GM15510 (cell line): Measurements from ENCODE around the gene NPHP4.

Experiments
- POLR2A ChIP-seq: IDR thresholded peaks from 3 replicates; pipeline ENCODE4 v1.6.1; 2011; ENCODE audit warnings: borderline replicate concordance; ENCODE audit not compliant: insufficient read length; ENCODE audit errors: extremely low read depth

NPHP4 gene

DNA sequence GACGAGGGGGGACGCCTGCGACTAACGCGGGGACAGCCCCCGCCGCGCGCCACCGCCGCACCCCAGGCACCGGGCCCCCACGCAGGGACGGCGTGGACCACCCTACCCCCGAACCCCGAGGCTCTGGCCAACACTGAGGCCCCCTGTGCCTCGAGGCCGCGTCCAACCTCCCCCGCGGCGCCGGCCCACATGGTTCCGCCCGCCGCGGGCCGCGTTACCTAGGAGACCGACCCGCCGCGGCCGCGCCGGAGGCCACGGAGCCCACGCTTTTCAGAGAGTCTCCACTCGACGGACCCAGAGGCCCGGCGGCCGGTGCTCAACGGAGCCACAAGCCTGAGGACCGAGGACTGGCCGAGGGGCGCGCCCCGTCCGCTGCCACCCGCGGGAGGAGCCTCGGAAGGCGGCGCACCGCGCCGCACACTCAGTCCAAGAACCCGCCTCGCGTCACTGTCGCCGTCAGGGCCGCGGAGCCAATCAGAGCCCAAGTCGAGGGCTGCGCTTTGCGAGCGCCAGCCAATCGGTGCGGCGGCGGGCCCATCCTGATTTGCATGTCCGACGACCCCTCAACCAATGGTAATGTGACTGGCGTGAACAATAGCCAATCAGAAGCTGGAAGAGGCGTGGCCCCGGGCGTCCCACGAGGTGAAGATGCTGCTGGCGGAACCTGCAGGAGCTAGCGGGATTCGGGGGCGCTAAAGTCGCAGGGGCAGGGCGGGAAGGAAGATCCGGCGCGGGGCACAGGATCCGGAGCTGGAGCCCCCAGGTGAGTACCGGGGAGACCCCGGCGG is at the start of gene NPHP4:
Gene NPHP4 (minus strand): TSS at position 400 of the 788 bp plus-strand sequence. CDS start 6,136 bp downstream, outside the sequence.
- TF ChIP-seq POLR2A = peak; percentile 52

DNA sequence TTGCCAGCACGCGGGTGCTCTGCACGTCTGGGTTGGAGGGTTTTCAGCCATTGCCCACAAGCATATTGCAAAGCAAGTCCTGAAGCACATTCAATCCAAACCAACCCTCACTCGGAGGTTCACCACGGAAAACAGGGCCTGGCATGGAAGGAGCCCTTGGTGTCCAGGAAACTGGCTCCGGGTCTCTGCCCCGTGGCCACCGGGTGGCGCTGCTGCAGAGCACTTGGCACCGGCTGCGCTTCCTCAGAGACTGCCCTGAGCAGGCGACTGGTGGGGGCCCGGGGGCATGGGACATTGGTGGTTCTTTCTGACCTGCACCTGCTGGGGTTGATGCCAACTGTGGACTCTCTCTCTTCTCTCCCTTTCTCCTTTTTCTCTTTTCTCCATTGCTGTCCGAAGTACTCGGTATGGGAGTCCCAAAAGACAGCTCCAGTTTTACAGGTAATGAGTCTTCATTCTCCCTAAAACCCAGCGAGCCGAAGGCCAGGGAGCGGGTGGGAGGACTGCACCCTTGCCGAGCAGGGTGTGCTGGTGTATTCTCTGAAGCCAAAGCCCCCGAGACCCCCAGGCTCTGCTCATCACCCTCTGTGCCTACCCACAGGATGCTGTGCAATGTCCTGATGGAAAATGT is 49.3 kb upstream of the NPHP4 start:
- no peak for TF ChIP-seq POLR2A

DNA sequence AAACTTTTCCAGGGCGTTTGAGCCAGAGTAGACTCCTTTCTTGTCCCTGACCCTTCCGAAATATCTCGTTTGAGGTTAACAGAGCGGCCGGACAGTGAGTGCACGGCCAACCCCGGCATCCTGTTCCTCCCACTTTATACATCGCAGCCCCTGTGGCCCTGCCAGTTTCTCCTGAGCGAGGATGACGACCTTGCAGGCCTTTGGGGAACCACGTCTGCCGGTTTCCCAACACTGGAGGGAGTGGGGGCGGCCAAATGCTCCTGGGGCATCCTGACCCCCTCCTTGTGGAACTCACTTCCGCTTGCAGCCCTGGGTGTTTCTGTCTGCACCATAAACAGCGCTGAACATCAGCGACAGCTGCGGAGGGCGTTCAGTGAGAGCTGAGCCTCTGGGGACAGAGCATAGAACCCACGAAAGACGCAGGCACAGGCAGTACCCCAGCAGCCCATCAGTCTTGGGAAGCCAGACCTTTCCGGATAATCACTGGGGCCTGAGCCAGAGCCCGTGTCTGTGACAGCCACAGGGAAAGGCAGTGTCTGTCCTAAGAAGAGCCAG is 48.7 kb upstream of the NPHP4 start:
- no peak for TF ChIP-seq POLR2A

DNA sequence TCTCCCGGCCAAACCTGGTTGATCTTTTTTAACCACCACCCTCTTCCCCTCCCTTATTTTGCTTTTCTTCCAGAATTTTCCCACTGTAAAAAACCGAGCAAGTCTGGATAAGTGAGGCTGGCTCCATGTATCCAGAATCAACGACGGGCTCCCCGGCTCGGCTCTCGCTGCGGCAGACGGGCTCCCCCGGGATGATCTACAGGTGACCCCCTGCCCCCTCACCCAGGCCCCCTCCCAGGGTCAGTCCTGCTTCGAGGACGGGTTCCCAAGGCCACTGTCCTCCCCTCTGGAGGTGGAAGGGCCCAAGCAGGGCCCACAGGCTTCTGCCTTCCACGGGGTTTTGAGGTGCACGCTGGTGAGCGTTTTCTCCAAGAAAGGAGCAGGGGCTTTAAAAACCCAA is 48.2 kb upstream of the NPHP4 start:
- TF ChIP-seq POLR2A = no peak

DNA sequence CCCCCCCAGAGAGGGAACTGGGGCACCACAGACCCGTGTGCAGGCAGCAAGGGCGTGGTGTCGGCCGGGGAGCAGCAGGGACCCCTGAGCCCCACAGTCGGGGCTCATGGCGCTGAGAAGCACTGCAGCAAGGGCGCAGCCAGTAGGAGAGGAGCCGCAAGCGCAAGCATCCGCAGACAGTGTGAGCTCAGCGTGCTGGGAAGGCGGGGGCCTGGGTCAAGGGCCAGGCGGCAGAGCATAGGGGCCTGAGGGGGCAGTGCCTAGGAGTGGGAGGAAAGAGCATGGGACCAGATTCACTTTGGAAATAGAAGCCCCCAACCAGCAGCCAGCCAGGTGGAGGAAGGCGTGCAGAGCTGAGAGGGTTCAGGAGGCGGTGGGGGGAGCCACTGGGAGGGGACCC is 46.8 kb upstream of the NPHP4 start:
- no peak for TF ChIP-seq POLR2A

DNA sequence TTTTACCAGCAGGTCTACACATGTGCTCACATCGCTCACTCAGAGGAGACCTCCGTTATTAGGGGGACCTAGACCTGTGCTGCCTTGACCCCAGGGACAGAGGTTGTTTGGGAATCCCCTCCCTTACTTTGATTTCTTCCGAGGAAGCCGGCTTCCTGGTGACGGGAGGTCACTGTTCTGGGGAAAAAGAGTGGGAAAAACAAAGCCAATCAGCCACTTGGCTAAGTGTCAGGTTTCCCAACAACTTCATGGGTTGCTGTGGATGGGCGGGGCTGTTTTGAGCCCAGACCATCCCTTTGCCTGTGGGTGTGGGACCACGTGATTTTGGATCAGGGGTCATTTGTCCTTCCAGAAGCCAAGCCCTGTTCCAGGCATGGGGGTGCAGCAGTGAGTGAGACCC is 46.4 kb upstream of the NPHP4 start:
- no peak for TF ChIP-seq POLR2A

DNA sequence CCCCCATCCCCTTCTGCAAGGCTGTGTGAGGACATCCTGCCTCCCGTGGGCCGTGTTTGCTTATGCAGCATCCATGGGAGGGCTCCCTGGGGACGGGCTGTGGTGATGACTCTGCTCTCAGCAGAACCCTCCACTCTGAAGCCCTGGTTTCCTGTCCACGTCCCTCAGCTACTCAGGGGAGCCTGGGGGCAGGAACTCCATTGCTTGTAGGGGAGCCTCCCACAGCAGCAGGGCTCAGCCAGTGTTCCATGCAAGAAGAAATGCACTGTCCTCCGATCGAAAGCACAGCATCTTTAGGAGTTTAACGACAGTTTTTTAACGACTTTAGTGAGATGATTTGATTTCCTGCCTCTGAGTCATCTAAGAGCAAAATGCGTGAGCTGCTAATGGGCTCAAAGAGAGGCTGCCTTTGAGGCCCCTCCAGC is 45.1 kb upstream of the NPHP4 start:
- TF ChIP-seq POLR2A = no peak

DNA sequence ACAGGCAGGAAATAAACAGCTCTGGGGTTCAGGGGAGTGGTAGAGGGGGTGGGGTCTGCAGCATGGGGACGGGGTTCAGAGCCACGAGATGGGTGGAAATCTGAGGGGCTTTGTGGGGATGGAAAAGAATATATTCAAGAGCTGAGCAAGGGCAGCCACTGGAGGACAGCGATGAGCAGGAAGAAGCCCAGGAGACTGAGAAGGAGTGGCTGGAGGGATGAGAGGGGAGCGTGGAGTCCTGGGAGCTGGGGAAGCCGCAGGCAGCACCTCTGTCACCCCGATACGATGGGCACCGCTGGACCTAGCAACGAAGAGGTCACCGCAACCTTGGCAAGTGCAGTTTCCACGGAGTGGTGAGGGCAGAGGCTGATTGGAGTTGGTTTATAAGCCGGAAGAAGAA is 43.5 kb upstream of the NPHP4 start:
- no peak for TF ChIP-seq POLR2A

DNA sequence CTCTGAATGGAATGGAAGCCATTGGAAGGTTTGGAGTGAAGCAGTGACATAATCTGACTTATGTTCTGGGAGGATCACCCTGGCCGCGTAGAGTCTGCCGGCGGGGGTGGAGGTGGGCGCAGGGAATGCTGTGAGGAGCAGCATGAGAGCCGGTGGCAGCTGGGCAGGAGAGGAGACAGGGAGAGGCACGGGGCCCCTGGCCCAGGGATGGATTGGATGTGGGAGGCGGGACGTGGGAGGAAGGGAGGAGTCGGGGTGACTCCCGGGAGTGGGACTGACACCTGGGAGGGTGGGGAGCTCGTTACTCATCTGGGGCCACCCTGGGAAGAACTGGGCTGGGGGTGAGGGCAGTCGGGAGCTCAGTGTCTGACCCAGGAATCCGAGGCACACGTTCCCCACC is 43.1 kb upstream of the NPHP4 start:
- TF ChIP-seq POLR2A = no peak

DNA sequence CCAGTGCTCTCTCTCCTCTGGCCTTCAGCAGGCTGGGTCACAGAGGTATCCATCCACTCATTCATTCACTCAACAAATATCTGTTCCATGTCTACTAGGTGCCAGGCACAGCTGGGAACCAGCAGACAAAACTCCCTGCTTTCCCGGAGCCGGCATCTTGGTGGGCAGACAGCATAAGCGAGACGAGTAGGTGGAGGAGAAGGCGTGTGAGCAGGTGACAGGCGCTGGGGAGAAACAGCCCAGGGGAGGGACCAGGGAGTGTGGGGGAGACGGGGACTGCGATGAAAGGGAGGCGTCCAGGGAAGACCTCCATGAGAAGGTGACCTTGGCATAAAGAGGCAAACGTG is 42.5 kb upstream of the NPHP4 start:
- no peak for TF ChIP-seq POLR2A

DNA sequence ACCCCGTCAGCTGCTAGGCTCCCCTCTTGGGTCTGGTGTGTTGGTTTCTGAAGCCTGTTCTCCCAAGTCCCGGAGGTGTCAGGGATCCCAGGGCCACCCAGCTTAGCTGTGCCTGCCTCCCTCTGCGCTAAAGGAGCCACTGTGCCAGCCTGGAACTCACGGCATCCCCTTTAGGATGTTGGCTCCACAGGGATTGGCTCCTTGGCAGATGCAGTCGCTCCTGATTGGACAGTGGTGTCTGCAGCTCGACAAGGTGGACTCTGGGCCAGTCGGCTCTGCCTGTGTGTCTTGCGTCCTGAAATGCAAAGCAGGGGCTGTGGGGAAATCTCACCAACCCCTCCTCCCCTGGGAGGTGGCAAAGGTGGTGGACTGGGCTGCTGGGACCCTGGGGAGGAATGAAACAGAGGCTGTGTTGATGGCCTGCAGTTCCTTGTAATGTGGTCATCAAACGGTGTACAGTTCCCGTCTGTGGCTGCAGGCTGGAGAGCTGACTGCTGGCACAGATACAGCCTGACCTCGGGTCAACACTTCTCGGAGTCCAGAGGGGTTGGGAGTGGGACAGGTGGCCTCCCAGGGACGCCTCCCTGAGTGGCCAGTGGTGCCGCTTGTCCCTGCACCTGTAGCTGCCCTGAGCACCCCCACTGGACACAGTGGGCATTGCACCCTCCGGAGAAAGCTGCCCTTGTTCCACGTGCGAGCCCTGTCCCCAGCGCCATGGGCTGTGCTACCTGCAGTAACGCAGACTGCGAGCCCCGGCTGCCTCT is 41.9 kb upstream of the NPHP4 start:
- TF ChIP-seq POLR2A = no peak

DNA sequence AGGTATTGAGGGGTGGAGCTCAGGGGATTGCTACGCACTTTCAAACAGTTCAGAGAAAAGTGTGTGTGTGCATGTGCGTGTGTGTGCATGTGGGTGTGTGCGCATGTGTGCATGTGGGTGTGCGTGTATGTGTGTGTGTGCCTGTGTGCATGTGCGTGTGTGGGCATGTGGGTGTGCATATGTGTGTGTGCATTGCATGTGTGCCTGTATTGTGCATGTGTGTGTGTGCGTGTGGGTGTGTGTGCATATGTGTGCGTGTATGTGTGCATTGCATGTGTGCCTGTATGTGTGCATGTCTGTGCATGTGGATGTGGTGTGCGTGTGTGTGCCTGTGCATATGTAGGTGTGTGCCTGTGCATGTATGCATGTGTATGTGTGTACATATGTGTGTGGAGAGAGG is 40.9 kb upstream of the NPHP4 start:
- no peak for TF ChIP-seq POLR2A

DNA sequence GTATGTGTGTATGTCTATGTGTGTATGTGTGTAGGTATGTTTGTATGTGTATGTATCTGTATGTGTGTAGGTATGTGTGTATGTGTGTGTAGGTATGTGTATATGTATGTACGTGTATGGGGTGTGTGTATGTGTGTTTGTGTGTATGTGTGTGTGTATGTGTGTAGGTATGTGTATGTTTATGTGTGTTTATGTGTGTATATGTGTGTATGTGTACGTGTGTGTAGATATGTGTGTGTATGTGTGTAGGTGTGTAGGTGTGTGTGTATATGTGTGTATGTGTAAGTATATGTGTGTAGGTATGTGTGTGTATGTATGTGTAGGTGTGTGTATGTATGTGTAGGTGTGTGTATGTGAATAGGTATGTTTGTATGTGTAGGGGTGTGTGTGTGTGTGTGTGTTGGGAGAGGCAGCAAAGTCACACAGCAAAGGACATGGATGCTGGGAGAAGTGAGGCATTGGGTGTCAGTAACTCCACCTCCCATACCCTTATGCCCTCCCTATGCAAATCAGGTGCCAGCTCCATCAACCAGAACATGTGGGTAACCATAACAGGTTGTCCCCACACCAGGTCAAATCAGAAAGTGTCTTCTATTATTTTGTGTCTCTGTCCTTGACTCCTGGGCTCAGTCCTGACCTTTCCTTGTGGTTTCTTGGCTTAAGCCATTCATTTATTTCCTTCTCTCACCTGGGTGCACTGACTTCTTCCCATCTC is 38.5 kb upstream of the NPHP4 start:
- no peak for TF ChIP-seq POLR2A

DNA sequence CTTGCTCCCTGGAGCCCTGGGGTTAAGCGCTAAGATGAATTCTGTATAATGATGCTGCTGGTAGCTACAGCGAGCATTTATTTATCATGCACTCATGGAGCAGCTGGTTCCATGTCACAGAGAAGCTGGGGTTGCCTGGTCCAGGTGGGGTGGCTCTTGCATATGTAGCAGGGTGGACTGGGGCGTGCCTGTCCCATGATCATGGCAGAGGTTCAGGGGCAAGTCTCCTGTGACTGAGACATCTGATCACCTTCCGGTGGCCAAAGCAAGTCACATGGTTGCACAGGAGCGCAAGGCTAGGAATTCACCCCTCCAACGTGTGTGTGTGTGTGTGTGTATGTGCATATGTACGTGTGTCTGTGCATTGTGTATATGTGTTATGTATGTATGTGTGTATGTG is 37.9 kb upstream of the NPHP4 start:
- TF ChIP-seq POLR2A = no peak

DNA sequence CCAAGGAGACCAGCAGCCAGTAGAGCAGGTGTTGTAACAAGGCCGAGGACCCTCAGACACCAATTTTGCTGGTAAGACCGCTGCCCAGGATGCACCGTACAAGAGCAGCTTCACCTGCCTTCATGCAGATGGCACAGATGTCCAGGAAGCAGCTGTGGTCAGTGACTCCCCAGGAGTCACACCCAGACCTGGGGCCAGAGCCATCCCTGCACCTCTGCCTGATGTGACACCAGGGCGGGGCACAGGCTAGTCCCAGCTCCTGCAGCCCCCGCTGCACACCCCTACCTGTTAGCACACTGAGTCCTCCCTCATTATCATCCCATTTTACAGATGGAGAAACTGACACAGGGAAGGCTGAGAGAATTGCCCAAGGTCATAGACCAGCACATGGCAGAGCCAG is 37.1 kb upstream of the NPHP4 start:
- no peak for TF ChIP-seq POLR2A

DNA sequence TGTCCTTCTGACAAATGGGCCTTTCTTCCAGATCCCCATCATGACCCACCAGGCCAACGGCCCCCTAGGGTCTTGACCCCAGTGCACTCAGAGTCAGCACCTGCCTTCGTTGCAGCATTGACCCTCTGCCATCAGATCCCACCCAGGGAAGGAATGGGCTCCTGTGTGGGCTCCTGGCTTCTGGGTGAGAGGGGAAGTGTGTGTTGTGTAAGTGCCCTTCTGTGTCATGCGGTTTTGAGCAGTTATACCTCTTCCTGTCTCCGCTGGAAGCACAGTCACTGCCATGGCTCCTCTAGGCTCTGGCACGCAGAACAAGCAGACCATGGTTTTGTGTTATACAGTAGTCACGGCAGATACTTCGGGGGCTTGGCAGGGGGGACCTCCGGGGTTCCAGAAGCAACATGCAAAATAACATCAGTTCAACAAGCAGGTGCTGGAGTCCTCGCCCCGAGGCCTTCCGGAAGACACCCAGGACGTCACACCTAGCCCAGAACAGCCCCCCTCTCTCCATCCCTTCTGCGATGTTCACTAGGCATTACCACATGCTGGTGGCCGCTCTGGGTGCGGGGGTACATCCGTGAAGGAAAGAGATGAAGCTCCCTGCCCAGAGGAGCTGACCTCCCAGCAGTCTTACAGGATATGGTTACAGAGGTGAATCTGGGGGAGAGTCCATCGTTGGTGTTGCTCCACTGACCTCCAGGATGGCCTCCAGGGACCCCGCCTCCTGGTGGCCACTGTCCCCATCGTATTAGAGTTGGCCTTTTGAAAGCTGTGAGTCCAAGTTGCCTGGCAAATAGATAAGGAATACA is 36.0 kb upstream of the NPHP4 start:
- no peak for TF ChIP-seq POLR2A
